GM21825 (cell line): ENCODE data around the gene ACTR10.
"Not testable (repeated sequence)": the region's sequence is repeated elsewhere in the genome, so short reads cannot be mapped to it uniquely, and the experiment has no call there.

Experiments used
- ATAC-seq: cut with Tn5 transposase; IDR thresholded peaks from one replicate; pipeline ENCODE4 v1.9.1; 2021; ENCODE audit warnings: mild to moderate bottlenecking, moderate library complexity; ENCODE audit not compliant: unreplicated experiment

Gene ACTR10

DNA sequence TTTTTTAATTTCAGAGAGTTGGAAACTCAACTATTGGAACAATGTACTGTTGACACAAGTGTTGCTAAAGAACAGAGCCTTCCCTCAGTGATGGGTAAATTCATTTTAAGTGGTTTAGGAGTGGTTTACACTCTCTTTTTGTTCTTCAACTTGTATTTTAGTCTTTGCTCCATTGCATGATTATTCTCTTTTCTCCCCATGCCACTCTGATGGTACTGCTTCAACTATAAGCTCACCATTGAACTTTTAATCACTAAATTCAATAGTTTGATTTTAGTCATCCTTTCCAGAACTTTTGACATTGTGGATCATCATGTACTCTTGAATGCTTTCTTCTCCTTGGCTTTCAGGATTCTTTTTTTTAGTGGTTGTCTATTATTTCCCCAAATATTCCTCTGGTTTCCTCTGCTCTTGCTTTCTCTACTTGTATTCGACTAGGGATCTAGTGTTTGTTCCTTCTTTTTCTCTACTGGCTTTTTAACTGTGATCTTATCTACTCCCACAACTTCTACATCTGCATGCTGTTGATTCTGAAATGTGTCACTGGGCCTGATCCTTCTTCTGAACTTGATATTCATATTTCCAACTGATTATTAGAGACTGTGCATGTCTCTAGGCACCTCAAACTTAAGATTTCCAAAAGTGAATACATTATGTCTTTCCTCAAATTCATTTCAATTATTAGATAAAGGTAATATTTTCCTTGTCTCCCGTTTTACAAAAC is 15.4 kb downstream of the ACTR10 start:
- no peak for ATAC-seq

DNA sequence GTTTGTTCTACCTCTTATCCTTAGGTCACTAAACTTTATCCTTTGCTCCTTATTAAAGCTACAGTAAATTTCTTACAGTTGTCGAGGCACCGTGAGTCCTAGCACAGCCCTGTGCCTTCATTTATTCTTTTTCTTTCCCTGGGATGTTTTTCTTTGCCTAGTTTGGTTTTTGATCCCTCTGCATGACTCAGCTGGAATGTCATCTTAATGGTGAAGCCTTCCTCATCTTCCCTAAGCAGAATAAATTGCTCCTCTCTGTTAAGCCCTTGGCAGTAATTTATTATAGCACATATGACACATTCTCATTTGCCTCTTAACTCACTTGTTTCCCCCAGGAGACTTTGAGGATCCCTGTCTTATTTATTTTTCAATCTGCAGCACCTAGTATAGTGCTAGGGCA is 16.6 kb downstream of the ACTR10 start:
- ATAC-seq: no peak

- ATAC-seq: no peak
Observed at GRCh38 chr14:58227096-58227819, 27.3 kb downstream of the ACTR10 start.

DNA sequence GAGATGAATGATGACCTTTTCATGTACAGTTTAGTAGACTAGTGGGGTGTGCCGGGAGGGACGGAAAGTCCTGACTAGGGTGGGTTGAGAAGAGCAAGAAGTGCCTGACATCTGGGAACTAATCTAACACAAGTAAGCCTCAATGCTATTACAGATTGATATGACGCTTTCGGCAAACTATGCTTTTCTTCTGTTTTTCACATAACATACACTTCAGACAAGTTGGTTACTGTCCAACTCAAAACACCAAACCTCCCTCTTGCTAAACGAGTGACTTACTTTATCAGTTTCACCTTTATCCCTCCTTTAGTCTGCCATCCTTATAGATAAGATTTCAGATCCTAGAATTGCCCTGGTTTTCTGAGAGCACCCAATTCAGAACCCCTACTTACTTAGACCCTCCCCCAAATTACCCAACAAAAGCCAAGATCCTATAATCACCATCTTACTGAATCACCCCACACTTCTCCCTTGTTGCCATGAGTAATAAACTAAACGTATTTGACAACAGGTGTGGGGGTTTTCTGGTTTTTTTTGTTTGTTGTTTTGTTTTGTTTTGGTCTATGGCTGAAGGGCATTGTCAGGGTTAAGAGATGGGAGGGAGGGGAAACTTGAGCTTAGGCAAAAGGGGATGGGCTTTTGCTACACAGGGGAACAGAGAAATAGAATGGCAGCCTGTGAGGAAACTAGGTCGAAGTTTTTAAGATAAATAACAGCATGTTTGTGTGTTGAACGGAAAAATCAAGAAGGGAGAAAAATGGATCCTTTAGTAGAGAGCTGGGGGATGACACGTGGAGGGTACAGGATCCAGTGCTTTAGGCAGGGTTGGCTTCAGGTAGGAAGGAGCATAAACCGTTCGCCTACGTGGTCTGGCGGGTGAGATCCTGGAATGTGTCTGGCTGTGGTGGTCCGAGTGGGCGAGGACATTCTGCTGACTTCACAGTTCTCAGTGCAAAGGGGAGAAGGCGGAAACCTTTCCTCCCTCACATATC is 38.6 kb downstream of the ACTR10 start:
- no peak for ATAC-seq

DNA sequence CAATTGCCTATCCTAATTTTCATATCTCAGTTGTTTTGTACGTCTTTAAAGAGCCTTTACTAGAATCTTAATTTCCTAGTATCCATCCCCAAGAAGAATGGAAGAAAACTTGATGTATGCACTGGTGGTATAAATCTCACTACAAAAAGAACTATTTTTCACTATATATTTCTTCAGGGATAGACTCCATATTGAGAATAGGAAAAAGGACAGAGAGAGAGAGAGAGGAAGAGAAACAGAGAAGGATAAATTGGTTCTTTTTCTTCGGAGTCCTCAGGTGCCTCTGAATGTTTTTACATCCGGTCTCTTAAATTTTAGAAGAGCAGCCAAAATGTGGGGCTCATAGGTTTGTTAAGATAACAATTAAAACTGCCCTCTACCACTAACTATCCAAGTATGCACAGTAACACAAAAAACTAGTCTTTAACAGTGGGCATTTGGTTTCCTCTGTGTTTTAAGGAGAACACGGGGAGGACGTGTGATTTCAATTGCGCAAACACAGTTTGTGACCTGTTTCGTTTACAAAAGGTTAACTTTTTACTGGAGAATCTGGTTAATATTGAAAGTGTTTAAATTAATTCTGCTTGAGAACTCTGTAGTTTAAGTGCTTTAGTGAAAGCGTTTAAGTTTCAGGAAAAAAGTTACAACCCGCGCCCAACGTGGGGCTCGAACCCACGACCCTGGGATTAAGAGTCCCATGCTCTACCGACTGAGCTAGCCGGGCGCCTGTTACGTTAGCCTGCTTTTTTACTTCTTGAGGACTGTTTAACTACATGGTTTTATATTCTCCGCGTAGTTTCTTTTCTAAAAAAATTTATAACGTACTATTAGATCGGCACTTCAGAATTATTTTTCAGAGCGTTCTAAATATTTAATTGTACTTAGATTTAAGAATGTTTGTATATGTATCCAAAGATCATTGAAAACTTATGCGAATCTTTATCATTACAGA is 39.6 kb downstream of the ACTR10 start:
- ATAC-seq: no peak

DNA sequence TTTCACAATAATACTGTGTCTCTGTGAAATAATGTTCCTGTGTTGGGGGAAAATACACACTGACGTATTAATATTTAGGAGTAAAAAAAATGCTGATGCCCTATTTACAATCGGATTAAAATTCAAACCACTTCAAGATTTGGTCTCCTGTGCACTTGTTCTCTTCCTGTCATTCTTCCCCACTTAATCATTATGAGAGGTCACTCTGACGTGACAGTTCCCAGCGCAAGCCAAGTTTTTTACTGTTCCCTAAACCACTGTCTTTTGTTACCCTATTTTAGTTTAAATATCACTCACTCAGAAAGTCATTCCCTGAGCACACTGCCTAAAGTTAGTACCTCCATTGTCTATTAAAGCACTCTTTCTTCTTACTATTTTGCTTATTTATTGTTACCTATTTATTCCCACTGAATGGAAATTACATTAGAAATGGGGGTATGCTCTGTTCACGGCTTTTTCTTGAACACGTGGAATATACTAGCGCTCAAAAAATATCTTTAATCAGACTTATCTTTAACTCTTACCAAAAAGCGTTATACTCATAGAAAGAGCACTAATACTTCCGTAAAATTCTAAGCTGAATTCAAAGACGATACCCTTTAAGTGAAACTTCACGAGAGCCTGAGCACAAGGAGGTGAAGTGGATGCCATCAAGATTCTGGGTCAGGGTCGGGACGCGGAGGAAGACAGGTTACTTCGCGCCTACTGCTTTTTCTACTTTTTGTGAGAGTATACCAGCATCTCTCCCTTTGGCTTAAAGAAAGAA is 44.0 kb downstream of the ACTR10 start:
- ATAC-seq: peak; percentile 32

GRCh38 chr14:58244556-58245387 is 44.8 kb downstream of the ACTR10 start, which contains the start of gene PSMA3:
TSS of gene PSMA3 (plus strand) at chr14:58244843. CDS start at chr14:58244921, 78 bp downstream.
- peak; percentile 88 for ATAC-seq

DNA sequence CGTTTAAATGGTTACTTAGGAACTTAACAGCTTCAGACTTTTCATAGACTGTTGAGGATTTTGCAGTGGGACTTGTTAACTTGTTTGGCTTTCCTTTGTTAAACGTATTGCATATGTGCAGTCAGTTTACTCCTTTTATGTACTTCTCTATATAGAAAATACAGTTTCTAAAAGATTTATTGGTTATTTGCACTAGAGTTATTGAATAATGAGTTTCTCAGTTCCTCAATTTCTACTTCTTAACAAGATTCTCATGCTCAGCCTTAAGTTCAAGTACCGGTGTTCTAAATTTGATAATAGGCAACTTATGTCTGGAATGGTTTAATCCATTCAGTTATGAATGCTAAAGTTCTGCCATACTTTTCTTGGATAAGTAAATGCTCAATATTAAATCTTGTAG is 45.6 kb downstream of the ACTR10 start:
- ATAC-seq: no peak

DNA sequence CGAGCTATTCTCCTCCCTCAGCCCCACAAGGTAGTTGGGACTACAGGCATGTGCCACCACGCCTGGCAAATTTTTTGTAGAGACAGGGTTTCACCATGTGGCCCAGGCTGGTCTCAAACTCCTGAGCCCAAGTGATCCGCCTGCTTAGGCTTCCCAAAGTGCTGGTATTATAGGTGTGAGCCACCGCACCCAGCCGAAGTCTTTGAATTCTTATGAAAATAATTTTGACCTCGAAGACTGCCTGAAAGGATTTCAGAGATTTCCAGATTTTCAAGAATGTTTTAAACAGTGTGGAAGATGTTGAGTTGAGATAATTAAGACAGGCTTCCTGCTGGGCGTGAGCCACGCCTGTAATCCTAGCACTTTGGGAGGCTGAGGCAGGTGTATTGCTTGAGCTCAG is 49.7 kb downstream of the ACTR10 start:
- no peak for ATAC-seq

GRCh38 chr14:58258156-58258555 is 58.2 kb downstream of the ACTR10 start:
- ATAC-seq: no peak

DNA sequence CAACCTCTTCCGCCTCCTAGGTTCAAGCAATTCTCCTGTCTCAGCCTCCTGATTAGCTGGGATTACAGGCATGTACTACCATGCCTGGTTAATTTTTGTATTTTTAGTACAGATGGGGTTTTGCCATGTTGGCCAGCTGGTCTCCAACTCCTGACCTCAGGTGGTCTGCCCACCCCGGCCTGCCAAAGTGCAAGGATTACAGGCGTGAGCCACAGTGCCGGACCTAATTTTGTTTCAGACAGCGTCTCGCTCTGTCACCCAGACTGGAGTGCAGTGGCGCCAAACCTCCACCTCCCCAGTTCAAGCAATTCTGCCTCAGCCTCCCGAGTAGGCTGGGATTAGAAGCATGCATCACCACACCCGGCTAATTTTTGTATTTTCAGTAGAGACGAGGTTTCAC is 62.1 kb downstream of the ACTR10 start:
- not testable (repeated sequence) for ATAC-seq

GRCh38 chr14:58265401-58265800 is 65.5 kb downstream of the ACTR10 start:
- no peak for ATAC-seq

DNA sequence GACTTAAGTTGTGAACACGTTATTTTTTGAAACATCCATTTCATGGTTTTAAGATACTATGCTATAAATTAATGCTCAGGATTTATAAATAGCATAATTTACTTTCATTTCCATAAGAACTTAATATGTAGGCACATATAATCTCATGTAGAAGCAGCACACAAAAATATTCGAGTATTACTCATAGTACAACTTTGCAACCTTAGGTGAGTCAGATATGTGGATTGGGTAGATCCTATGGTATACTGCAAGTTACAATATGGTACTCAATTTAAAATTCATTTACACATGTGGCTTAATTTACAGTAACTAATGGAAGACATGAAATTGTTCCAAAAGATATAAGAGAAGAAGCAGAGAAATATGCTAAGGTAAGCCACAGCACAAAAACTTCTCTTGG is 70.7 kb downstream of the ACTR10 start:
- no peak for ATAC-seq

DNA sequence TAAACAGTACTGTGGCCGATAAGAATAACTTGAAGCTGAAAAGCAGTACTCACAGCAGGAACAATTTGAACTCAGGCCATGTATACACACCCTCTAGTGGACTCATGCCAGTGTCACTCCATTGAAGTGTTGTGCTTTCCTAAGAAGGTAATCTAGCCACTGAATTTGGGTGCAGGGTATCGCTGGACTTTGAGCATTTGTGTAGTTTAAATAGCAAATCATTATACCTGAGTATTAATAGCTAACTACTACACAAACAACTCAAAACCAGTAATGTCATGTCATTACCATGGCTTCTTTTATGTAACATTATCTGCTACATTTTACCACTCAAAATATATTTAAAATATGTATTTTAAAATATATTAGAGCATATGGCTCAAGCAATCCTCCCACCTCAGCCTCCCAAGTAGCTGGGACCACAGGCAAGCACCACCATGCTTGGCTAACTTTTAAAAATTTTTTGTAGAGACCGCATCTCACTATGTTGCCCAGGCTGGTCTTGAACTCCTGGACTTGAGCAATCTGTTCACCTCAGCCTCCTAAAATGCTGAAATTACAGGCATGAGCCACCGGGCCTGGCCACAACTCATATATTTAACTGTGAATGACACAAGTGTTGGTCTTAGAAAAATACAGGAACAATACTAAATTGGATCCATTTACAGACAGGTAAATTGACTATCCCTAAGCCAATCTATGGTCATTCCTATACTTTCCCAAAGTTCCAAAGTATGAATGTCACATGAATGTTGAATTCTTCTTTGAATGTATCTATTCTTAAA is 72.8 kb downstream of the ACTR10 start:
- no peak for ATAC-seq

- ATAC-seq: no peak
Observed at GRCh38 chr14:58274881-58275280, 74.9 kb downstream of the ACTR10 start.

- ATAC-seq: no peak
Observed at GRCh38 chr14:58275527-58276190, 75.7 kb downstream of the ACTR10 start.

- ATAC-seq: no peak
Observed at GRCh38 chr14:58276208-58276607, 76.3 kb downstream of the ACTR10 start.
